Activated naive CD8-positive, alpha-beta T cell (primary cell): Measurements from ENCODE around the gene PPARG.
"Not testable (repeated sequence)": the region's sequence is repeated elsewhere in the genome, so short reads cannot be mapped to it uniquely, and the experiment has no call there.

Experiments
- H3K27ac Mint-ChIP-seq: one replicate; pipeline ENCODE4 v1.8.0; 2021; ENCODE audit warnings: mixed read lengths
- H3K27me3 Mint-ChIP-seq: one replicate; pipeline ENCODE4 v1.8.0; 2021; ENCODE audit warnings: mixed read lengths
- H3K36me3 Mint-ChIP-seq: one replicate; pipeline ENCODE4 v1.8.0; 2021; ENCODE audit warnings: mixed read lengths
- H3K4me1 Mint-ChIP-seq: one replicate; pipeline ENCODE4 v1.8.0; 2021; ENCODE audit warnings: low read depth, mixed read lengths
- H3K4me3 Mint-ChIP-seq: one replicate; pipeline ENCODE4 v1.8.0; 2021; ENCODE audit warnings: mild to moderate bottlenecking, mixed read lengths
- H3K9me3 Mint-ChIP-seq: one replicate; pipeline ENCODE4 v1.8.0; 2021; ENCODE audit warnings: low read depth, mixed read lengths

PPARG gene

DNA sequence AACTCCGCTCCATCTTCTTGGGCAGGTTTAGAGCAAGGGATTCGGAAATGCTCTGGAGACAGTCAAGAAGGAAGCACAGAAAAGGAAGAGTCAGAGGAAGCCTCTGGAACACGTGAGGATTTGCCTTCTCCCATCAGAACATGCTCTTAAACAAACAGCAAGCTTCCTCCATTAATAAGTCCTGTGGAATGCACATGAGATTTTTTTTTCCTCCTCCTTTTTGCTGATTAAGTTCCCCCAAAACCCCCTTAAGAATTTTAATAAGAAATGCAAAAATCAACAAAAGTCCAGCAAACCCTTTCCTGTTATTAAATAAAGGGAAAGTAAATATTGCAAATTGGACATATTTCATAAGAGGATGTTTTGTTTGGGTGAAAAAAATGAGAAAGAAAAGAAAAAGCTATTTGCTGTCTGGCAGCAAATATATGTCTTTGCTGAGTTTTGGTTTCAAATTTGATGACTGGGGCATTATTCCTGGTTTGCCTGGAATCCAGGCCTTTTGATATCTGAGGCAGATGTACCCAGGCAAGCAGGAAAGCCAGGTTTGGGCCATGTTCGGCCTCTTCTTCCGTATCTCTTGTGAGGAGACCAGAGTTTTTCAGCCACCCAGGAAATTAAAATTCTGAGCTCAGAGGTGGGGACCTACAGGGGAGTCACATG, 187.5 kb downstream of the PPARG start:
- no peak overlapping the region for H3K4me3 Mint-ChIP-seq
- no peaks in the 10 kb centered on the region for H3K27me3 Mint-ChIP-seq
- H3K4me1 Mint-ChIP-seq, result peaks cover 3% of the 10 kb centered on the region
- no peak overlapping the region for H3K27ac Mint-ChIP-seq
- H3K9me3 Mint-ChIP-seq, result no peaks in the 10 kb centered on the region
- no peaks in the 10 kb centered on the region for H3K36me3 Mint-ChIP-seq

DNA sequence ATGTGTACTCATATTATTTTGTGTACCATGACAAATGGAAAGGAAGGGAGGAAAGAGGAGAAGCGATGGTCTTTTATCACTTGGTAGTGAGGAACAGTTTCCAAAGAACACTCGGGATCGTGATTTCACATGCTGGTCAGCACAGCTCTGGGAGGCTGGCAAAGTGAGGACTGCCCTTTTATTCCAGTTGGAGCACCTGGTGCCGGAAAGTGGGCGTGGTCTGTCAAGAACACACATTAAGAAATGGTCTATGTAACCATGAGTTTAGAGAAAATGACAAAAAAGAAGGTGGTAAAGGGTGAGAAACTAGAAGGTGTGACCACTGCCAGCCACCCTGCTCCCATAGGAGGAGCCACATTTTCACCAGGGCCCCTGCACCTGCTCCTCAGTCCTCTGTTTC, 188.4 kb downstream of the PPARG start:
- Mint-ChIP-seq H3K9me3 (no peaks in the 10 kb centered on the region), H3K27ac (no peak overlapping the region), H3K36me3 (no peaks in the 10 kb centered on the region), H3K27me3 (no peaks in the 10 kb centered on the region), H3K4me3 (no peak overlapping the region), H3K4me1 (peaks cover 2% of the 10 kb centered on the region)

DNA sequence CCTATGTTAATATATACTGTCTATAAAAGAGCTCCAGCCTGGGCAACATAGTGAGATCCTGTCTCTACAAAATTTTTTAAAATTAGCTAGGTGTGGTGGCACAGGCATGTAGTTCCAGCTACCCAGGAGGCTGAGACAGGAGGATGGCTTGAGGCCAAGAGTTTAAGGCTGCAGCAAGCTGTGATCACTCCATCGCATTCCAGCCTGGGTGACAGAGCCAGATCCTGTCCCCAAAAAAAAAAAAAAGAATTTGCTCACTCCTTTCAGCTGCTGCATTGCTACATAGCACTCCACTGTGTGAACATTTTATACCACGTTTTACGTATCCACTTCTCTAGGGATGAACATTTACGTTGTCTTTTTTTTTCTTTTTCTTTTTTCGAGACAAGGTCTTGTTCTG, 189.5 kb downstream of the PPARG start:
- Mint-ChIP-seq H3K4me1 (peaks cover 4% of the 10 kb centered on the region), H3K36me3 (no peaks in the 10 kb centered on the region), H3K27ac (no peak overlapping the region), H3K9me3 (no peaks in the 10 kb centered on the region), H3K27me3 (no peaks in the 10 kb centered on the region), H3K4me3 (no peak overlapping the region)

GRCh38 chr3:12479198-12479597, 190.3 kb downstream of the PPARG start:
- peaks cover 12% of the 10 kb centered on the region for H3K4me1 Mint-ChIP-seq
- not testable (repeated sequence) for H3K27ac Mint-ChIP-seq, H3K27me3 Mint-ChIP-seq, H3K36me3 Mint-ChIP-seq, H3K4me3 Mint-ChIP-seq, H3K9me3 Mint-ChIP-seq

DNA sequence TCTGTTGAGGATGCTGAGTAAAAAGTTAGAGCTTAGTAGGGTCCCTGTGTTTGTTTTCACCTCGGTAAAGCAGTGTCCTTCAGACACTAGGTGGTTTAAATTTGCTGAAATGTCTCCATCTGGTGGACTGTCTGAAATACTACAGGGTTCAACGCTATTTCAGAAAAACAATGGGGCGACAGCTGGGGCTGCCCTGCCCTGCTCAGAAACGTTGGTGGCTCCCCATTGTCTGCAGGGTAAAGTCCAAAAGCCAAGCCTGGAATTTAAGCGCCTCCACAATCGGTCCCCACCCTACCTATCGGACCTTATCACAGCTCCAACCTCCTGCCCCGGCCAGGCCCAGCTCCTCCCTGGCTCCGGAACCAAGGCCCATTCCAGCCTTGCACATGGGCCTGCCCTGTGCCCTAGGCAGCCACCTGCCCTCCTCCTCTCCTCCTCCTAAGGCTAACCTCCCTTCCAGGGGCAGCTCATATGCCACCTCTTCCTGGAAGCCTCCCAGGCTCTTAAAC, 191.1 kb downstream of the PPARG start:
- Mint-ChIP-seq H3K4me3 (no peak overlapping the region), H3K36me3 (no peaks in the 10 kb centered on the region), H3K9me3 (no peaks in the 10 kb centered on the region), H3K4me1 (peaks cover 15% of the 10 kb centered on the region), H3K27me3 (no peaks in the 10 kb centered on the region), H3K27ac (no peak overlapping the region)

DNA sequence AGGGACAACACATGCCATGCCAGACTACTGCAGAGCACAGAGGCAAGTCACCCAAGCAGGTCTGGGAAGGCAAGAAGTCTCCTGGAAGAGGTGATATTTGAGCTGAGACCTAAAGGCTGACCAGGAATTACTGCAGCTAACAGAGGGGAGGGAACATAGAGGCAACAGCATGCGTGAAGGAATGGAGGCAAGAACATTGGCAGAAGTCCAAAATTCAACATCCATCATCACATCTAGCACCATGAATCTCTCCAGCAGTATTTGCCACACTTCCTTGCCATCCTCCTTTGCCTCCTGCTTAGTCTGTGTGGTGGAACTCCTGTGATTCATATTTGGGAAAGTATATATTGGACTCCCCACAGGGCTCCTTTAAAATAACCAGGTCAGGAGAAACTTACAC, 194.5 kb downstream of the PPARG start:
- Mint-ChIP-seq H3K27ac (peak overlapping the region; percentile 99), H3K36me3 (peaks cover 9% of the 10 kb centered on the region), H3K27me3 (no peaks in the 10 kb centered on the region), H3K4me3 (peak overlapping the region; percentile 97), H3K9me3 (no peaks in the 10 kb centered on the region), H3K4me1 (peaks cover 37% of the 10 kb centered on the region)

DNA sequence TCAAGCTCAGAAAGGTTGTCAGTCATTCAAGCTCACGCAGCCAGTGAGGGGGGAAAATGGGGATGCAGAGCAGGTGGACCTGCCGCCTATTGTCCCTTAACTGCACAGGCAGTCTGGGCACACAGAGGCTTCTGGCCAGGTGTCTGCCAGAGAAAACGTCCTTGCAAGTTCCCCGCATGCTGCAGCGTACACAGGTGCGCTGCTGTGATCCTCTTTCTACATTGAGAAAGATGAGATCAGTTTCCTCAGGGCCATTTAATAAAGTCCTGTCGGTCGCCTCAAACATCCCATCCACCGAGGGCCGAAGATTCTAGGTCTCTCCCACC, 195.0 kb downstream of the PPARG start:
- Mint-ChIP-seq H3K4me3 (peak overlapping the region; percentile 97), H3K27ac (peak overlapping the region; percentile 99), H3K4me1 (peaks cover 37% of the 10 kb centered on the region), H3K36me3 (peaks cover 9% of the 10 kb centered on the region), H3K9me3 (no peaks in the 10 kb centered on the region), H3K27me3 (no peaks in the 10 kb centered on the region)
